SU-DHL-6 (cell line): ENCODE measurements around the gene PTPN1.

Source experiments
- H2AFZ ChIP-seq: fragments of 200-600 bp; sonication (generic); 2 replicates; pipeline ENCODE4 v1.6.1; 2014; ENCODE audit warnings: low read depth, mild to moderate bottlenecking, moderate library complexity, mixed read lengths, antibody characterized with exemption, low read length; ENCODE audit not compliant: severe bottlenecking
- H3F3A ChIP-seq: fragments of 200-600 bp; shearing (Covaris generic); 2 replicates; pipeline ENCODE4 v1.6.0; 2016; ENCODE audit warnings: antibody characterized with exemption, mild to moderate bottlenecking; ENCODE audit not compliant: insufficient read depth
- H3K27ac ChIP-seq: fragments of 200-600 bp; sonication (generic); 2 replicates; pipeline ENCODE4 v1.5.1; 2016; ENCODE audit warnings: low read depth, mild to moderate bottlenecking, low read length, moderate library complexity, mixed read lengths
- H3K27me3 ChIP-seq: fragments of 200-600 bp; sonication (generic), shearing (Covaris generic); 2 replicates; pipeline ENCODE4 v1.6.0; 2014; ENCODE audit warnings: mild to moderate bottlenecking, low read length
- H3K36me3 ChIP-seq: fragments of 200-600 bp; sonication (generic); 2 replicates; pipeline ENCODE4 v1.6.1; 2014; ENCODE audit warnings: mild to moderate bottlenecking, low read length, mixed read lengths
- H3K4me2 ChIP-seq: fragments of 300-600, 200-600 bp; shearing (Covaris generic), sonication (generic); 2 replicates; pipeline ENCODE4 v1.6.0; 2014; ENCODE audit warnings: low read length, low read depth, mild to moderate bottlenecking; ENCODE audit not compliant: poor library complexity, severe bottlenecking
- H3K4me3 ChIP-seq: fragments of 200-600 bp; sonication (generic); 2 replicates; pipeline ENCODE4 v1.5.1; 2014; ENCODE audit warnings: antibody characterized with exemption, low read length, mild to moderate bottlenecking, mixed read lengths; ENCODE audit not compliant: insufficient read depth, poor library complexity, severe bottlenecking
- H3K79me2 ChIP-seq: fragments of 200-600 bp; sonication (generic); 2 replicates; pipeline ENCODE4 v1.6.1; 2014; ENCODE audit warnings: mild to moderate bottlenecking, low read length, moderate library complexity; ENCODE audit not compliant: insufficient read depth
- H3K9ac ChIP-seq: fragments of 200-600 bp; sonication (generic); 2 replicates; pipeline ENCODE4 v1.7.0; 2014; ENCODE audit warnings: mild to moderate bottlenecking, low read length
- H3K9me2 ChIP-seq: fragments of 200-600 bp; sonication (generic); replicated peaks from 2 replicates; pipeline ENCODE4 v1.6.1; 2014; ENCODE audit warnings: low read length; ENCODE audit not compliant: insufficient read depth
- H3K9me3 ChIP-seq: fragments of 200-600 bp; sonication (generic); 2 replicates; pipeline ENCODE4 v1.6.1; 2014; ENCODE audit warnings: low read length, mixed read lengths; ENCODE audit not compliant: insufficient read depth
- H4K20me1 ChIP-seq: fragments of 200-600 bp; sonication (generic); 2 replicates; pipeline ENCODE4 v1.6.1; 2014; ENCODE audit warnings: low read depth, mild to moderate bottlenecking, antibody characterized with exemption, low read length, moderate library complexity, mixed read lengths
- EZH2phosphoT487 ChIP-seq: fragments of 200-600 bp; sonication (generic), shearing (Covaris generic); conservative IDR thresholded peaks from 2 replicates; pipeline ENCODE4 v1.6.1; 2018; ENCODE audit warnings: mild to moderate bottlenecking, antibody characterized with exemption, low read length, moderate library complexity, mixed read lengths
- TF ChIP-seq, protein P1 (sequence below): fragments of 200-600 bp; sonication (generic); IDR thresholded peaks from one replicate; pipeline ENCODE4 v1.5.1; 2017; ENCODE audit warnings: antibody characterized with exemption, mild to moderate bottlenecking, low read length, moderate library complexity; ENCODE audit not compliant: insufficient read depth, poor library complexity, severe bottlenecking

Gene PTPN1

DNA sequence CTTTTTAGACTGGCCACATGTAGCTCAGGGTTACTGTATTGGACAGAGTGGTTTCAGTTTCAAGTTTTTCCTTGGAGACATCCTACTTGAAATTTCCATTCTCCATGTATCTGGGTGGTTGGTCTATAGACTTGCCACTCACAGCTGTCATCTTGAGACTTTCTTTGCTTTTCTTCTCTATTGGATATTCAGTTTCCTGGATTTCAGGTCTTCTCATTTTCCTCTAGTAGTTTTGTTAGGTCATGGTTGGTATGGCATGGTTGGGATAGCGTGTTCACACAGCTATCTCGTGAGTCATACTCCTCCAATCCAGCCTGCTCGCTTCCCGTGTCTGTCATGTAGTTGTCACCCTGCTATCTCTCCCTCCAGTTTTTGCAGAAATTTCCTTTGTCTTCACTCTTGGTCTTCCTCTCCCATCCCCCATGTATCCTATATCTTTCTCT is 48.3 kb downstream of the PTPN1 start:
- H3K4me3 ChIP-seq: no peak overlapping the region
- H4K20me1 ChIP-seq: 0 out of 2 replicates have a peak, but pooled peaks cover 4% of the 10 kb centered on the region
- no peak for TF ChIP-seq EZH2phosphoT487
- TF ChIP-seq, protein P1, sequence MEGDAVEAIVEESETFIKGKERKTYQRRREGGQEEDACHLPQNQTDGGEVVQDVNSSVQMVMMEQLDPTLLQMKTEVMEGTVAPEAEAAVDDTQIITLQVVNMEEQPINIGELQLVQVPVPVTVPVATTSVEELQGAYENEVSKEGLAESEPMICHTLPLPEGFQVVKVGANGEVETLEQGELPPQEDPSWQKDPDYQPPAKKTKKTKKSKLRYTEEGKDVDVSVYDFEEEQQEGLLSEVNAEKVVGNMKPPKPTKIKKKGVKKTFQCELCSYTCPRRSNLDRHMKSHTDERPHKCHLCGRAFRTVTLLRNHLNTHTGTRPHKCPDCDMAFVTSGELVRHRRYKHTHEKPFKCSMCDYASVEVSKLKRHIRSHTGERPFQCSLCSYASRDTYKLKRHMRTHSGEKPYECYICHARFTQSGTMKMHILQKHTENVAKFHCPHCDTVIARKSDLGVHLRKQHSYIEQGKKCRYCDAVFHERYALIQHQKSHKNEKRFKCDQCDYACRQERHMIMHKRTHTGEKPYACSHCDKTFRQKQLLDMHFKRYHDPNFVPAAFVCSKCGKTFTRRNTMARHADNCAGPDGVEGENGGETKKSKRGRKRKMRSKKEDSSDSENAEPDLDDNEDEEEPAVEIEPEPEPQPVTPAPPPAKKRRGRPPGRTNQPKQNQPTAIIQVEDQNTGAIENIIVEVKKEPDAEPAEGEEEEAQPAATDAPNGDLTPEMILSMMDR: no peak
- H3K9ac ChIP-seq: no peak overlapping the region
- H2AFZ ChIP-seq: no peak overlapping the region
- no peaks in the 10 kb centered on the region for H3K27me3 ChIP-seq
- no peak overlapping the region for H3K27ac ChIP-seq
- no peaks in the 10 kb centered on the region for H3F3A ChIP-seq
- H3K9me3 ChIP-seq: no peaks in the 10 kb centered on the region
- no peak overlapping the region for H3K4me2 ChIP-seq
- no peaks in the 10 kb centered on the region for H3K36me3 ChIP-seq
- H3K9me2 ChIP-seq: no peaks in the 10 kb centered on the region
- peaks cover 5% of the 10 kb centered on the region; the same call in 1 of the 2 replicates for H3K79me2 ChIP-seq

DNA sequence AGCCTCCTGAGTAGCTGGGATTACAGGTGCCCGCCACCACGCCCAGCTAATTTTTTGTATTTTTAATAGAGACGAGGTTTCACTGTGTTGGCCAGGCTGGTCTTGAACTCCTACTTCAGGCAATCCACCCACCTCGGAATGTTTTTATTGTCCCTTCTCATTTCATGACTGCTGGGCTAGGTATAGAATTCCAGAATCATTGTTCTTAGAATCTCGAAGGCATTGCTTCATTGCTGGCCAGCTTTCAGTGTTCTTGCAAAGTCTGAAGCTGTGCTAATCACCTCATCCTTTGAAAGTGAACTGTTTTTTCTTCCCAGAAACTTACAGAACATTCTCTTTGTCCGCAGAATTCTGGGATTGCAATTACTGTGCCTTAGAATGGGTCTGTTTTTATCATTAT is 49.0 kb downstream of the PTPN1 start:
- H3K4me3 ChIP-seq: no peak overlapping the region
- no peaks in the 10 kb centered on the region for H3K9me3 ChIP-seq
- no peak overlapping the region for H2AFZ ChIP-seq
- H3K9me2 ChIP-seq: no peaks in the 10 kb centered on the region
- H3K27ac ChIP-seq: no peak overlapping the region
- no peak for TF ChIP-seq EZH2phosphoT487
- TF ChIP-seq, protein P1: no peak
- H3F3A ChIP-seq: no peaks in the 10 kb centered on the region
- no peaks in the 10 kb centered on the region for H3K36me3 ChIP-seq
- H4K20me1 ChIP-seq: 0 out of 2 replicates have a peak, but pooled peaks cover under 1% of the 10 kb centered on the region
- H3K79me2 ChIP-seq: peaks cover 5% of the 10 kb centered on the region; the same call in 1 of the 2 replicates
- H3K27me3 ChIP-seq: no peaks in the 10 kb centered on the region
- H3K4me2 ChIP-seq: no peak overlapping the region
- no peak overlapping the region for H3K9ac ChIP-seq

GRCh38 chr20:50559856-50560638 is 49.9 kb downstream of the PTPN1 start:
- no peak overlapping the region for H3K4me3 ChIP-seq
- H3K9ac ChIP-seq: no peak overlapping the region
- peaks cover 5% of the 10 kb centered on the region; the same call in 1 of the 2 replicates for H3K79me2 ChIP-seq
- no peak overlapping the region for H3K4me2 ChIP-seq
- no peaks in the 10 kb centered on the region for H3K36me3 ChIP-seq
- H3K27me3 ChIP-seq: no peaks in the 10 kb centered on the region
- H3K9me2 ChIP-seq: no peaks in the 10 kb centered on the region
- no peak overlapping the region for H2AFZ ChIP-seq
- H3K9me3 ChIP-seq: no peaks in the 10 kb centered on the region
- H3K27ac ChIP-seq: no peak overlapping the region
- no peaks in the 10 kb centered on the region for H4K20me1 ChIP-seq
- H3F3A ChIP-seq: no peaks in the 10 kb centered on the region
- TF ChIP-seq EZH2phosphoT487: no peak
- TF ChIP-seq, protein P1: no peak
